Liver (tissue), 9 donors: ENCODE measurements around the gene FBXO48. TPM values are rescaled to one million over a fixed set of nuclear protein-coding genes. Genes with fewer than 3 reads are reported as not detected.

Source experiments
- DNase-seq: peaks from one replicate; pipeline ENCODE4 v3.0.0-alpha.2; 2017; ENCODE audit warnings: low spot score
- H3K27ac ChIP-seq, 2 donors: one replicate each; pipeline ENCODE4 v1.7.0; 2013; ENCODE audit warnings: inconsistent platforms in 2 of 2, low read length in 2 of 2, control low read depth in 1 of 2, low read depth in 1 of 2, mild to moderate bottlenecking in 1 of 2
- H3K27me3 ChIP-seq, 4 donors: one replicate each; pipeline versions ENCODE4 v1.6.1 to v1.7.0; 2013; ENCODE audit warnings: low read length in 3 of 4, inconsistent platforms in 1 of 4, mild to moderate bottlenecking in 1 of 4, moderate library complexity in 1 of 4; ENCODE audit not compliant: control insufficient read depth in 4 of 4, insufficient read depth in 4 of 4
- H3K36me3 ChIP-seq, 4 donors: one replicate each; pipeline versions ENCODE4 v1.6.1 to v1.7.0; 2013; ENCODE audit warnings: low read length in 3 of 4, mild to moderate bottlenecking in 3 of 4, low read depth in 1 of 4, moderate library complexity in 1 of 4; ENCODE audit not compliant: control insufficient read depth in 4 of 4, insufficient read depth in 3 of 4
- H3K4me1 ChIP-seq, 4 donors: one replicate each; pipeline versions ENCODE4 v1.6.1 to v1.7.0; 2013; ENCODE audit warnings: low read length in 3 of 4, mild to moderate bottlenecking in 3 of 4, moderate library complexity in 1 of 4; ENCODE audit not compliant: control insufficient read depth in 4 of 4, insufficient read depth in 4 of 4
- H3K4me3 ChIP-seq, 3 donors: one replicate each; pipeline versions ENCODE4 v1.6.1 to v1.7.0; 2013; ENCODE audit warnings: low read length in 3 of 3, control low read depth in 1 of 3, low read depth in 1 of 3, mild to moderate bottlenecking in 1 of 3
- H3K9ac ChIP-seq, 2 donors: one replicate each; pipeline ENCODE4 v1.7.0; 2013; ENCODE audit warnings: low read length in 2 of 2, mild to moderate bottlenecking in 2 of 2, moderate library complexity in 2 of 2, control low read depth in 1 of 2, low read depth in 1 of 2
- H3K9me3 ChIP-seq, 4 donors: one replicate each; pipeline versions ENCODE4 v1.6.1 to v1.7.0; 2013; ENCODE audit warnings: low read length in 3 of 4; ENCODE audit not compliant: control insufficient read depth in 4 of 4
- FOXA1 ChIP-seq: IDR thresholded peaks from 2 replicates; pipeline ENCODE4 v1.6.1; 2016; ENCODE audit warnings: antibody characterized with exemption
- FOXA2 ChIP-seq: IDR thresholded peaks from 2 replicates; pipeline ENCODE4 v1.6.1; 2016; ENCODE audit warnings: antibody characterized with exemption
- HNF4A ChIP-seq, 2 donors: conservative IDR thresholded peaks; 2 replicates each; pipeline ENCODE4 v1.6.1; 2016; ENCODE audit warnings: antibody characterized with exemption in 2 of 2, mild to moderate bottlenecking in 2 of 2
- HNF4G ChIP-seq: IDR thresholded peaks from 2 replicates; pipeline ENCODE4 v1.6.1; 2016; ENCODE audit warnings: antibody characterized with exemption
- JUND ChIP-seq, 2 donors: IDR thresholded peaks; 2 replicates each; pipeline ENCODE4 v1.6.1; 2016; ENCODE audit warnings: antibody characterized with exemption in 2 of 2
- MAX ChIP-seq: IDR thresholded peaks from 2 replicates; pipeline ENCODE4 v1.6.1; 2016; ENCODE audit warnings: antibody characterized with exemption
- NR2F2 ChIP-seq: IDR thresholded peaks from 2 replicates; pipeline ENCODE4 v1.6.1; 2016; ENCODE audit warnings: antibody characterized with exemption
- RAD21 ChIP-seq, 2 donors: IDR thresholded peaks; 2 replicates each; pipeline ENCODE4 v1.6.1; 2016; ENCODE audit warnings: antibody characterized with exemption in 2 of 2, mild to moderate bottlenecking in 2 of 2
- REST ChIP-seq: IDR thresholded peaks from 2 replicates; pipeline ENCODE4 v1.6.1; 2016; ENCODE audit warnings: antibody characterized with exemption, mild to moderate bottlenecking
- RXRA ChIP-seq, 2 donors: IDR thresholded peaks; 2 replicates each; pipeline ENCODE4 v1.6.1; 2017 to 2018; ENCODE audit warnings: antibody characterized with exemption in 2 of 2, mild to moderate bottlenecking in 1 of 2
- SP1 ChIP-seq: IDR thresholded peaks from 2 replicates; pipeline ENCODE4 v1.6.1; 2018; ENCODE audit warnings: antibody characterized with exemption, mild to moderate bottlenecking
- TAF1 ChIP-seq: conservative IDR thresholded peaks from 2 replicates; pipeline ENCODE4 v1.6.1; 2016; ENCODE audit warnings: antibody characterized with exemption, mild to moderate bottlenecking
- YY1 ChIP-seq: IDR thresholded peaks from 2 replicates; pipeline ENCODE4 v1.6.1; 2016; ENCODE audit warnings: antibody characterized with exemption, mild to moderate bottlenecking
- WGBS: extraction: QIAGEN DNeasy Blood & Tissue Kit; methylation state at CpG from one replicate; pipeline ENCODE4 v1.1.7; 2013; 5-methylcytosine and 5-hydroxymethylcytosine counted together
- polyA plus RNA-seq, 2 donors: library from polyadenylated mRNA; stranded (reverse) in 1 of 2; unstranded in 1 of 2; fragments of 200-250 nt in 1 of 2; fragments of >200 nt in 1 of 2; fragmentation: Nextera tagmentation in 1 of 2; extraction: Ambion mirVana in 1 of 2; gene quantifications; one replicate each; pipeline versions ENCODE4 v1.2.1 to v1.2.3, GENCODE V29; 2013 to 2015
- total RNA-seq, 2 donors: library from RNA; depleted of rRNA; stranded (reverse); fragments of >200 nt; gene quantifications; one replicate each; pipeline ENCODE4 v1.2.3, GENCODE V29; 2014
- TF ChIP-seq, protein P1 (sequence below): IDR thresholded peaks from 2 replicates; pipeline ENCODE4 v1.6.1; 2016; ENCODE audit warnings: antibody characterized with exemption
- TF ChIP-seq, protein P2 (sequence below): fragments of 150-350 bp; IDR thresholded peaks from 2 replicates; pipeline ENCODE4 v1.5.1; 2017; ENCODE audit warnings: improper control_type of control experiment, low read depth, low read length; ENCODE audit not compliant: missing input control
- donor health status: healthy.
- donor health status: healthy.
- donor health status: healthy.
- donor health status: healthy.
- donor health status: healthy.

The FBXO48 gene
- total and polyA plus RNA-seq, 4 donors, result 0.45 to 1.0 (median 0.75) TPM

DNA sequence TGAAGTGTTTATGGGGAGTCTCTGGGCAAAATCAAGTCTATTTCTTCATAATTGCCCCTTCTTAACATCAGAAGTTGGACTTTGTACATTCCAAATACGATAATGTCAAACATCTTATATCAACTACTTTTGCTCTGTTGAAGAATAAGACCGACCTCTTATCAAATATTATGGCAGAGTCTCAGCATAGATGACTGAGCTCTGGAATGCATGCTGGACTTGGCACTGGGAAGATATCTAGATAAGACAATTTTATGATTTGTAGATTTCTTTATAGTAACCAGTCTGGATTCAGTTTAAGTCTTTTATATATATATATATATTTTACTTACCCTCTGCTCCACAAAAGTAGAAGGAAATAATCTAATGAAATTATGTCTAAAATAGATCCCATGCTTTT is 8.5 kb upstream of the FBXO48 start:
- H3K9ac ChIP-seq, result no peak overlapping the region
- 55% methylated on average over 2 of the region's 2 CpGs for WGBS
- no peaks in the 10 kb centered on the region for H3K27me3 ChIP-seq
- H3K36me3 ChIP-seq, result no peaks in the 10 kb centered on the region
- no peak overlapping the region for H3K27ac ChIP-seq
- no peak for DNase-seq
- H3K4me3 ChIP-seq, result no peak overlapping the region
- TF ChIP-seq FOXA1 (no peak), YY1 (no peak), RAD21 (IDR thresholded peaks at IDR 0.05) (no peak), SP1 (no peak), JUND (IDR thresholded peaks at IDR 0.05) (no peak), NR2F2 (no peak), MAX (no peak), HNF4G (no peak), FOXA2 (no peak), TAF1 (no peak), RXRA (IDR thresholded peaks at IDR 0.05) (no peak), HNF4A (conservative IDR thresholded peaks at IDR 0.05) (no peak), REST (no peak)
- TF ChIP-seq, protein P1, sequence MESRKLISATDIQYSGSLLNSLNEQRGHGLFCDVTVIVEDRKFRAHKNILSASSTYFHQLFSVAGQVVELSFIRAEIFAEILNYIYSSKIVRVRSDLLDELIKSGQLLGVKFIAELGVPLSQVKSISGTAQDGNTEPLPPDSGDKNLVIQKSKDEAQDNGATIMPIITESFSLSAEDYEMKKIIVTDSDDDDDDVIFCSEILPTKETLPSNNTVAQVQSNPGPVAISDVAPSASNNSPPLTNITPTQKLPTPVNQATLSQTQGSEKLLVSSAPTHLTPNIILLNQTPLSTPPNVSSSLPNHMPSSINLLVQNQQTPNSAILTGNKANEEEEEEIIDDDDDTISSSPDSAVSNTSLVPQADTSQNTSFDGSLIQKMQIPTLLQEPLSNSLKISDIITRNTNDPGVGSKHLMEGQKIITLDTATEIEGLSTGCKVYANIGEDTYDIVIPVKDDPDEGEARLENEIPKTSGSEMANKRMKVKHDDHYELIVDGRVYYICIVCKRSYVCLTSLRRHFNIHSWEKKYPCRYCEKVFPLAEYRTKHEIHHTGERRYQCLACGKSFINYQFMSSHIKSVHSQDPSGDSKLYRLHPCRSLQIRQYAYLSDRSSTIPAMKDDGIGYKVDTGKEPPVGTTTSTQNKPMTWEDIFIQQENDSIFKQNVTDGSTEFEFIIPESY, result no peak
- TF ChIP-seq, protein P2, sequence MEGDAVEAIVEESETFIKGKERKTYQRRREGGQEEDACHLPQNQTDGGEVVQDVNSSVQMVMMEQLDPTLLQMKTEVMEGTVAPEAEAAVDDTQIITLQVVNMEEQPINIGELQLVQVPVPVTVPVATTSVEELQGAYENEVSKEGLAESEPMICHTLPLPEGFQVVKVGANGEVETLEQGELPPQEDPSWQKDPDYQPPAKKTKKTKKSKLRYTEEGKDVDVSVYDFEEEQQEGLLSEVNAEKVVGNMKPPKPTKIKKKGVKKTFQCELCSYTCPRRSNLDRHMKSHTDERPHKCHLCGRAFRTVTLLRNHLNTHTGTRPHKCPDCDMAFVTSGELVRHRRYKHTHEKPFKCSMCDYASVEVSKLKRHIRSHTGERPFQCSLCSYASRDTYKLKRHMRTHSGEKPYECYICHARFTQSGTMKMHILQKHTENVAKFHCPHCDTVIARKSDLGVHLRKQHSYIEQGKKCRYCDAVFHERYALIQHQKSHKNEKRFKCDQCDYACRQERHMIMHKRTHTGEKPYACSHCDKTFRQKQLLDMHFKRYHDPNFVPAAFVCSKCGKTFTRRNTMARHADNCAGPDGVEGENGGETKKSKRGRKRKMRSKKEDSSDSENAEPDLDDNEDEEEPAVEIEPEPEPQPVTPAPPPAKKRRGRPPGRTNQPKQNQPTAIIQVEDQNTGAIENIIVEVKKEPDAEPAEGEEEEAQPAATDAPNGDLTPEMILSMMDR, result no peak
- no peaks in the 10 kb centered on the region for H3K9me3 ChIP-seq
- peaks cover 0 to 7% (median 2%) of the 10 kb centered on the region in 4 donors for H3K4me1 ChIP-seq

DNA sequence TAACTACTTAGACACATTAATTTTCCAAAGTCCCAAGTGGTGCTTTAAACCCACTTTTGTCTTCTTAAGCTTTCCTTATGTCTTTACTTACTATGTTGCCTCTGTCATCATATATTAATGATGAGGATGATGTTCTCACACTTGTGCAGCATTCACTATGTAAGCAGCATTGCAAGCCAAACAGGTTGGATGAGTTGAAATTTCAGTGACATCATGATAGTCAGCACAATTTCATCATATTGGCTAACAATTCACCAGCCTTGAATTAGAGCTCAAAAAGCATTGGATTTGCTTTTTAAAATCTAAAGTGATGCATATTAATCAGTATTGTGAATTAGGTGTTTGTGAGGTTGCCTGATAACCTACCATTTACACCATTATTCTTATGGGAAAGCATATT is 8.0 kb upstream of the FBXO48 start:
- no peak overlapping the region for H3K9ac ChIP-seq
- DNase-seq, result no peak
- no peak overlapping the region for H3K4me3 ChIP-seq
- no peaks in the 10 kb centered on the region for H3K27me3 ChIP-seq
- no peak overlapping the region for H3K27ac ChIP-seq
- H3K36me3 ChIP-seq, result no peaks in the 10 kb centered on the region
- H3K4me1 ChIP-seq, result peaks cover 0 to 8% (median 4%) of the 10 kb centered on the region in 4 donors
- no peaks in the 10 kb centered on the region for H3K9me3 ChIP-seq
- TF ChIP-seq, protein P2, result no peak
- no peak for TF ChIP-seq NR2F2
- no peak for TF ChIP-seq HNF4A (conservative IDR thresholded peaks at IDR 0.05)
- no peak for TF ChIP-seq FOXA1
- TF ChIP-seq MAX, result no peak
- TF ChIP-seq RXRA (IDR thresholded peaks at IDR 0.05), result no peak
- TF ChIP-seq YY1, result no peak
- TF ChIP-seq TAF1, result no peak
- TF ChIP-seq RAD21 (IDR thresholded peaks at IDR 0.05), result no peak
- TF ChIP-seq, protein P1, result no peak
- TF ChIP-seq HNF4G, result no peak
- TF ChIP-seq FOXA2, result no peak
